COLO829 (cell line): ENCODE data around the gene DEDD.
"Not testable (repeated sequence)": the region's sequence is repeated elsewhere in the genome, so short reads cannot be mapped to it uniquely, and the experiment has no call there.

Experiments used
- DNase-seq: peaks from one replicate; pipeline ENCODE4 v3.0.0; 2012; ENCODE audit warnings: low spot score

The DEDD gene

GRCh38 chr1:161127649-161128048 lies 4.8 kb downstream of the DEDD start:
- DNase-seq, result no peak

GRCh38 chr1:161122967-161123366 lies 9.5 kb downstream of the DEDD start:
- DNase-seq, result no peak

- DNase-seq, result no peak
Measured at GRCh38 chr1:161121834-161122233, 10.6 kb downstream of the DEDD start.

GRCh38 chr1:161121042-161121650 lies 11.3 kb downstream of the DEDD start:
- DNase-seq, result no peak

GRCh38 chr1:161119092-161119903 lies 13.2 kb downstream of the DEDD start:
- peak; percentile 63 for DNase-seq

GRCh38 chr1:161117759-161118581 lies 14.5 kb downstream of the DEDD start, which contains the start of the genes NIT1 and PFDN2:
TSS of gene NIT1 (plus strand) at chr1:161118105. CDS start at chr1:161118177, 72 bp downstream.
TSS of gene PFDN2 (minus strand) at chr1:161118037. CDS start at chr1:161118026, 11 bp downstream.
- peak; percentile 89 for DNase-seq

- not testable (repeated sequence) for DNase-seq
Measured at GRCh38 chr1:161115961-161116360, 16.5 kb downstream of the DEDD start.

GRCh38 chr1:161115132-161115711 lies 17.2 kb downstream of the DEDD start:
- DNase-seq, result no peak

GRCh38 chr1:161114556-161114955 lies 17.9 kb downstream of the DEDD start:
- DNase-seq, result no peak

GRCh38 chr1:161113915-161114314 lies 18.6 kb downstream of the DEDD start:
- DNase-seq, result no peak

GRCh38 chr1:161111527-161111926 lies 20.9 kb downstream of the DEDD start:
- no peak for DNase-seq

GRCh38 chr1:161111117-161111516 lies 21.4 kb downstream of the DEDD start:
- DNase-seq, result no peak

- no peak for DNase-seq
Measured at GRCh38 chr1:161106431-161106830, 26.0 kb downstream of the DEDD start.

- no peak for DNase-seq
Measured at GRCh38 chr1:161100556-161100955, 31.9 kb downstream of the DEDD start.

GRCh38 chr1:161099090-161099802 lies 33.2 kb downstream of the DEDD start:
- DNase-seq, result no peak

GRCh38 chr1:161098210-161099068 lies 34.0 kb downstream of the DEDD start, which contains the start of gene KLHDC9:
TSS of gene KLHDC9 (plus strand) at chr1:161098361. CDS start at chr1:161098536, 175 bp downstream.
- DNase-seq, result no peak

- no peak for DNase-seq
Measured at GRCh38 chr1:161096530-161096929, 35.9 kb downstream of the DEDD start.

- DNase-seq, result no peak
Measured at GRCh38 chr1:161096015-161096414, 36.5 kb downstream of the DEDD start.

GRCh38 chr1:161095230-161095629 lies 37.2 kb downstream of the DEDD start:
- no peak for DNase-seq

- DNase-seq, result no peak
Measured at GRCh38 chr1:161094481-161094880, 38.0 kb downstream of the DEDD start.
